GM12878 (cell line): ENCODE measurements around the gene NPDC1. TPM values are rescaled to one million over a fixed set of nuclear protein-coding genes. Genes with fewer than 3 reads are reported as not detected.

Experiments
- ATAC-seq: fragments of 200-7000 bp; cut with Tn5 transposase; 3 replicates; pipeline ENCODE4 v1.9.1; 2020; ENCODE audit warnings: mild to moderate bottlenecking, moderate library complexity
- BruUV-seq: library from RNA; stranded (reverse); fragments of 400-500 nt; replicated peaks from 2 replicates; lab custom pipeline; 2021; lab: Mats Ljungman, UMichigan
- CTCF ChIA-PET: fragments of 300-600 bp; sonication (Branson Sonifier 250); formaldehyde crosslinking; extraction: SDS; loops from one replicate; lab custom pipeline; 2021; ENCODE audit warnings: inconsistent platforms; lab: Yijun Ruan, JAX
- POLR2A ChIA-PET: fragments of 350-600 bp; formaldehyde crosslinking; extraction: SDS; loops from one replicate; lab custom pipeline; 2021; ENCODE audit warnings: inconsistent platforms; lab: Charles Lee
- RAD21 ChIA-PET: fragments of 300-600 bp; sonication (Branson Sonifier 250); formaldehyde crosslinking; loops from one replicate; lab custom pipeline; 2023; ENCODE audit warnings: antibody characterized with exemption; ENCODE audit not compliant: unreplicated experiment; lab: Charles Lee
- SMC1A ChIA-PET: fragments of 300-600 bp; sonication (Branson Sonifier 250); formaldehyde crosslinking; loops from one replicate; lab custom pipeline; 2023; ENCODE audit not compliant: unreplicated experiment, uncharacterized antibody; lab: Charles Lee
- DNase-seq: peaks from one replicate; pipeline ENCODE4 v3.0.0-alpha.2; 2011; ENCODE audit warnings: low read depth, low spot score
- FAIRE-seq: peaks from 3 replicates; lab custom pipeline; 2011; peaks lifted over from hg19 to GRCh38; lab: Jason Lieb, UNC
- H2AFZ ChIP-seq: 2 replicates; pipeline ENCODE4 v1.6.0; 2011; ENCODE audit warnings: low read depth, low read length, control low read depth; ENCODE audit not compliant: control insufficient read depth
- H3K27ac ChIP-seq: 2 replicates; pipeline ENCODE4 v1.5.1; 2011; ENCODE audit warnings: control low read depth; ENCODE audit not compliant: control insufficient read depth, insufficient read depth
- H3K27me3 ChIP-seq, 2 experiments: replicated peaks in 1 of 2; 2 replicates each; pipeline versions ENCODE4 v1.6.0 to v1.6.1; 2011; ENCODE audit warnings: low read length in 1 of 2; ENCODE audit not compliant: control insufficient read depth in 2 of 2, insufficient read depth in 2 of 2
- H3K36me3 ChIP-seq, 2 experiments: 2 replicates each; pipeline ENCODE4 v1.5.1; 2011; ENCODE audit warnings: low read length in 1 of 2; ENCODE audit not compliant: control insufficient read depth in 2 of 2, insufficient read depth in 2 of 2
- H3K4me1 ChIP-seq: 2 replicates; pipeline ENCODE4 v1.6.1; 2011; ENCODE audit warnings: mild to moderate bottlenecking, low read length, moderate library complexity, mixed read lengths; ENCODE audit not compliant: control insufficient read depth, insufficient read depth
- H3K4me2 ChIP-seq: 2 replicates; pipeline ENCODE4 v1.6.0; 2011; ENCODE audit warnings: control low read depth; ENCODE audit not compliant: control insufficient read depth, insufficient read depth
- H3K4me3 ChIP-seq: fragments of 200-600 bp; sonication (generic); 2 replicates; pipeline ENCODE4 v1.5.1; 2016
- H3K79me2 ChIP-seq: 2 replicates; pipeline ENCODE4 v1.6.0; 2011; ENCODE audit warnings: low read length; ENCODE audit not compliant: control insufficient read depth, insufficient read depth
- H3K9ac ChIP-seq: 2 replicates; pipeline ENCODE4 v1.8.0; 2011; ENCODE audit warnings: low read length, control low read depth, mixed read lengths; ENCODE audit not compliant: control insufficient read depth, insufficient read depth
- H3K9me3 ChIP-seq: replicated peaks from 3 replicates; pipeline ENCODE4 v1.5.1; 2011; ENCODE audit warnings: mild to moderate bottlenecking, low read length; ENCODE audit not compliant: control insufficient read depth, insufficient read depth
- H4K20me1 ChIP-seq: 2 replicates; pipeline ENCODE4 v1.6.0; 2011; ENCODE audit not compliant: control insufficient read depth, insufficient read depth
- BCL11A ChIP-seq: IDR thresholded peaks from 2 replicates; pipeline ENCODE4 v1.6.1; 2011; ENCODE audit warnings: low read depth, low read length
- HDAC2 ChIP-seq: fragments of 200-600 bp; sonication (generic); IDR thresholded peaks from 2 replicates; pipeline ENCODE4 v1.6.1; 2017
- NR2C2 ChIP-seq: IDR thresholded peaks from 2 replicates; pipeline ENCODE4 v1.6.1; 2011; ENCODE audit warnings: borderline replicate concordance, low read depth; ENCODE audit not compliant: control insufficient read depth, insufficient read length
- POLR2AphosphoS2 ChIP-seq: IDR thresholded peaks from 2 replicates; pipeline ENCODE4 v1.6.1; 2011; ENCODE audit warnings: low read depth, mild to moderate bottlenecking, low read length, improper control_type of control experiment, moderate library complexity
- RAD51 ChIP-seq: fragments of 450-650 bp; IDR thresholded peaks from 2 replicates; pipeline ENCODE4 v1.6.1; 2016; ENCODE audit warnings: moderate library complexity, mild to moderate bottlenecking, inconsistent platforms
- SMARCA5 ChIP-seq: fragments of 450-650 bp; IDR thresholded peaks from 2 replicates; pipeline ENCODE4 v1.6.1; 2017; ENCODE audit warnings: mild to moderate bottlenecking
- SREBF1 ChIP-seq: IDR thresholded peaks from 2 replicates; pipeline ENCODE4 v1.6.1; 2012; ENCODE audit warnings: mild to moderate bottlenecking, low read length
- WRNIP1 ChIP-seq: IDR thresholded peaks from 2 replicates; pipeline ENCODE4 v1.6.1; 2011; ENCODE audit warnings: low read depth, low read length, improper control_type of control experiment, borderline replicate concordance
- ZNF217 ChIP-seq: fragments of 450-650 bp; IDR thresholded peaks from 2 replicates; pipeline ENCODE4 v1.6.1; 2017; ENCODE audit warnings: antibody characterized with exemption, mild to moderate bottlenecking
- ZNF622 ChIP-seq: fragments of 450-650 bp; IDR thresholded peaks from 2 replicates; pipeline ENCODE4 v1.6.1; 2017; ENCODE audit warnings: mild to moderate bottlenecking, inconsistent platforms
- ZZZ3 ChIP-seq: IDR thresholded peaks from 2 replicates; pipeline ENCODE4 v1.6.1; 2011; ENCODE audit warnings: low read depth; ENCODE audit not compliant: control insufficient read depth, insufficient read length
- WGBS: methylation state at CpG from one replicate; pipeline ENCODE4 v1.1.6; 2016; ENCODE audit warnings: low lambda C conversion rate; ENCODE audit not compliant: insufficient replicate concordance, insufficient coverage; ENCODE audit errors: missing lambda C conversion rate; 5-methylcytosine and 5-hydroxymethylcytosine counted together
- in situ Hi-C: fragments of 300-500 bp; cut with MboI; formaldehyde crosslinking; loops from 9 replicates; pipeline ENCODE4 v1.14.3; 2018; ENCODE audit warnings: mixed read lengths
- intact Hi-C: fragments of 100-400 bp; cut with micrococcal nuclease; formaldehyde crosslinking; loops from one replicate; pipeline ENCODE4 v1.14.2; 2022; ENCODE audit not compliant: unreplicated experiment
- polyA plus RNA-seq, 11 experiments: library from polyadenylated mRNA; depleted of rRNA in 4 of 11; unstranded in 6 of 11; stranded (reverse) in 5 of 11; fragments of >200 nt; fragmentation: Nextera tagmentation in 4 of 11; fragmentation: Illumina TruSeq in 1 of 11; extraction: Ambion mirVana in 4 of 11; extraction: Trizol in 1 of 11; gene quantifications; 1 replicate in 1 of 11; 2 replicates in 10 of 11; pipeline versions ENCODE4 v1.2.1 to v1.2.3, GENCODE V29; 2011 to 2016; ENCODE audit warnings: inconsistent platforms in 2 of 11, missing spikeins in 2 of 11, low read depth in 1 of 11
- total RNA-seq, 4 experiments: library from RNA; depleted of rRNA in 3 of 4; stranded (reverse); fragments of >200 nt in 3 of 4; fragmentation: Illumina TruSeq in 1 of 4; extraction: Trizol in 1 of 4; gene quantifications; 2 replicates each; pipeline versions ENCODE4 v1.2.1 to v1.2.3, GENCODE V29; 2013 to 2021
- TF ChIP-seq, protein P1 (sequence below): fragments of 450-650 bp; IDR thresholded peaks from 2 replicates; pipeline ENCODE4 v1.6.1; 2017; ENCODE audit warnings: mild to moderate bottlenecking, moderate library complexity
- TF ChIP-seq, protein P2 (sequence below): fragments of 450-650 bp; IDR thresholded peaks from 2 replicates; pipeline ENCODE4 v1.6.1; 2017; ENCODE audit warnings: mild to moderate bottlenecking, low read depth, inconsistent platforms; ENCODE audit not compliant: poor library complexity, severe bottlenecking

NPDC1 gene
- total and polyA plus RNA-seq, 10 of the 15 experiments (the other 5 are each of a cell fraction or from before 2014, with no cell fraction given) = 0.04 to 1.7 (median 0.77) TPM; not detected in 2

DNA sequence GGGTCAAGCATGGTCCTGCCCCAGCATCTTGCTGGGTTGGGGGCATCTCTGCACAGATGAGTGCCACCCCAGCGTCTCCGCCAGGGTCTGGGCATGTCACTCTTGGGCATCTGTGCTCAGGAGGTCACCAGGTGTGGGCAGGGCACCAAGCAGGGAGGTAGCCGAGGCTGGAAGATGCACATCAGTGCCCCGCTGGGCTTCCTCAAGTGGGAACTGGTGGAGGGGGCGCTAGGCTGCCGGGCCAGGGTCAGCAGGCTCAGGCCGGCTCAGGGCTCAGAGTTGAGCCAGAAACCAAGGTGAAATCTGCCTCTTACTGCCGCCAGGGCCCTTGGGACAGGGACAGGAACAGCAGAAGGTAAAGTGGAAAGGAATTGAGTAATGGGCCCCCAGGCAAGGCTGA is 10.0 kb downstream of the NPDC1 start:
- H3K27ac ChIP-seq = no peak overlapping the region
- BruUV-seq = no TSS peak
- no peak overlapping the region for H3K4me2 ChIP-seq
- SMC1A ChIA-PET = interaction anchor here (0.8 to 5.2 kb wide), 13 partner anchors 13 to 259 kb away, joined by 3 to 77 read pairs (median 5); partner anchors contain the start of gene CLIC3
- H3K4me1 ChIP-seq = peaks cover 26% of the 10 kb centered on the region
- H3K36me3 ChIP-seq = no peaks in the 10 kb centered on the region
- intact Hi-C loops (loop anchor here (1.0 to 5.0 kb wide), 3 partner anchors 88 to 249 kb away; partner anchors contain the start of gene PHPT1), in situ Hi-C loops (loop anchor here (5.0 kb wide), 2 partner anchors 89 to 239 kb away; partner anchors contain the start of genes C8G and CCDC183)
- no peak for FAIRE-seq
- POLR2A ChIA-PET = interaction anchor here (1.1 to 2.6 kb wide), 4 partner anchors 9 to 246 kb away, joined by 4 to 19 read pairs (median 4); partner anchors contain the start of gene TMEM141
- TF ChIP-seq HDAC2 (no peak), SMARCA5 (no peak), NR2C2 (no peak), ZNF217 (no peak), ZZZ3 (no peak), SREBF1 (no peak), ZNF622 (no peak), BCL11A (no peak), POLR2AphosphoS2 (no peak), RAD51 (no peak), WRNIP1 (no peak)
- TF ChIP-seq, protein P1, sequence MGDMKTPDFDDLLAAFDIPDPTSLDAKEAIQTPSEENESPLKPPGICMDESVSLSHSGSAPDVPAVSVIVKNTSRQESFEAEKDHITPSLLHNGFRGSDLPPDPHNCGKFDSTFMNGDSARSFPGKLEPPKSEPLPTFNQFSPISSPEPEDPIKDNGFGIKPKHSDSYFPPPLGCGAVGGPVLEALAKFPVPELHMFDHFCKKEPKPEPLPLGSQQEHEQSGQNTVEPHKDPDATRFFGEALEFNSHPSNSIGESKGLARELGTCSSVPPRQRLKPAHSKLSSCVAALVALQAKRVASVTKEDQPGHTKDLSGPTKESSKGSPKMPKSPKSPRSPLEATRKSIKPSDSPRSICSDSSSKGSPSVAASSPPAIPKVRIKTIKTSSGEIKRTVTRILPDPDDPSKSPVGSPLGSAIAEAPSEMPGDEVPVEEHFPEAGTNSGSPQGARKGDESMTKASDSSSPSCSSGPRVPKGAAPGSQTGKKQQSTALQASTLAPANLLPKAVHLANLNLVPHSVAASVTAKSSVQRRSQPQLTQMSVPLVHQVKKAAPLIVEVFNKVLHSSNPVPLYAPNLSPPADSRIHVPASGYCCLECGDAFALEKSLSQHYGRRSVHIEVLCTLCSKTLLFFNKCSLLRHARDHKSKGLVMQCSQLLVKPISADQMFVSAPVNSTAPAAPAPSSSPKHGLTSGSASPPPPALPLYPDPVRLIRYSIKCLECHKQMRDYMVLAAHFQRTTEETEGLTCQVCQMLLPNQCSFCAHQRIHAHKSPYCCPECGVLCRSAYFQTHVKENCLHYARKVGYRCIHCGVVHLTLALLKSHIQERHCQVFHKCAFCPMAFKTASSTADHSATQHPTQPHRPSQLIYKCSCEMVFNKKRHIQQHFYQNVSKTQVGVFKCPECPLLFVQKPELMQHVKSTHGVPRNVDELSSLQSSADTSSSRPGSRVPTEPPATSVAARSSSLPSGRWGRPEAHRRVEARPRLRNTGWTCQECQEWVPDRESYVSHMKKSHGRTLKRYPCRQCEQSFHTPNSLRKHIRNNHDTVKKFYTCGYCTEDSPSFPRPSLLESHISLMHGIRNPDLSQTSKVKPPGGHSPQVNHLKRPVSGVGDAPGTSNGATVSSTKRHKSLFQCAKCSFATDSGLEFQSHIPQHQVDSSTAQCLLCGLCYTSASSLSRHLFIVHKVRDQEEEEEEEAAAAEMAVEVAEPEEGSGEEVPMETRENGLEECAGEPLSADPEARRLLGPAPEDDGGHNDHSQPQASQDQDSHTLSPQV = no peak
- TF ChIP-seq, protein P2, sequence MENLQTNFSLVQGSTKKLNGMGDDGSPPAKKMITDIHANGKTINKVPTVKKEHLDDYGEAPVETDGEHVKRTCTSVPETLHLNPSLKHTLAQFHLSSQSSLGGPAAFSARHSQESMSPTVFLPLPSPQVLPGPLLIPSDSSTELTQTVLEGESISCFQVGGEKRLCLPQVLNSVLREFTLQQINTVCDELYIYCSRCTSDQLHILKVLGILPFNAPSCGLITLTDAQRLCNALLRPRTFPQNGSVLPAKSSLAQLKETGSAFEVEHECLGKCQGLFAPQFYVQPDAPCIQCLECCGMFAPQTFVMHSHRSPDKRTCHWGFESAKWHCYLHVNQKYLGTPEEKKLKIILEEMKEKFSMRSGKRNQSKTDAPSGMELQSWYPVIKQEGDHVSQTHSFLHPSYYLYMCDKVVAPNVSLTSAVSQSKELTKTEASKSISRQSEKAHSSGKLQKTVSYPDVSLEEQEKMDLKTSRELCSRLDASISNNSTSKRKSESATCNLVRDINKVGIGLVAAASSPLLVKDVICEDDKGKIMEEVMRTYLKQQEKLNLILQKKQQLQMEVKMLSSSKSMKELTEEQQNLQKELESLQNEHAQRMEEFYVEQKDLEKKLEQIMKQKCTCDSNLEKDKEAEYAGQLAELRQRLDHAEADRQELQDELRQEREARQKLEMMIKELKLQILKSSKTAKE = no peak
- RAD21 ChIA-PET = interaction anchor here (0.9 to 3.8 kb wide), 15 partner anchors 11 to 270 kb away, joined by 3 to 109 read pairs (median 4); partner anchors contain the start of gene TMEM141
- H3K9me3 ChIP-seq = no peaks in the 10 kb centered on the region
- ATAC-seq = no peak
- no peak for DNase-seq
- CTCF ChIA-PET = interaction anchor here (0.6 to 4.4 kb wide), 39 partner anchors 9 to 328 kb away, joined by 3 to 163 read pairs (median 7); partner anchors contain the start of genes AJM1, CLIC3, FBXW5 and NPDC1
- H3K79me2 ChIP-seq = no peaks in the 10 kb centered on the region
- H3K9ac ChIP-seq = no peak overlapping the region
- H3K4me3 ChIP-seq = no peak overlapping the region
- no peaks in the 10 kb centered on the region for H3K27me3 ChIP-seq
- no peaks in the 10 kb centered on the region for H4K20me1 ChIP-seq
- 44% methylated on average over 8 of the region's 8 CpGs for WGBS
- H2AFZ ChIP-seq = no peak overlapping the region
